HG03139 (cell line): ENCODE results near the gene DEFB112.

ENCODE experiments used
- ATAC-seq: cut with Tn5 transposase; IDR thresholded peaks from one replicate; pipeline ENCODE4 v1.9.1; 2021; ENCODE audit not compliant: unreplicated experiment

DEFB112 gene

GRCh38 chr6:50003139-50003538 is 46.6 kb downstream of the DEFB112 start:
- no peak for ATAC-seq

- ATAC-seq = no peak
Observed at GRCh38 chr6:49995278-49995677, 54.5 kb downstream of the DEFB112 start.
